ENCODE data around the gene MRFAP1L1.

The MRFAP1L1 gene

DNA sequence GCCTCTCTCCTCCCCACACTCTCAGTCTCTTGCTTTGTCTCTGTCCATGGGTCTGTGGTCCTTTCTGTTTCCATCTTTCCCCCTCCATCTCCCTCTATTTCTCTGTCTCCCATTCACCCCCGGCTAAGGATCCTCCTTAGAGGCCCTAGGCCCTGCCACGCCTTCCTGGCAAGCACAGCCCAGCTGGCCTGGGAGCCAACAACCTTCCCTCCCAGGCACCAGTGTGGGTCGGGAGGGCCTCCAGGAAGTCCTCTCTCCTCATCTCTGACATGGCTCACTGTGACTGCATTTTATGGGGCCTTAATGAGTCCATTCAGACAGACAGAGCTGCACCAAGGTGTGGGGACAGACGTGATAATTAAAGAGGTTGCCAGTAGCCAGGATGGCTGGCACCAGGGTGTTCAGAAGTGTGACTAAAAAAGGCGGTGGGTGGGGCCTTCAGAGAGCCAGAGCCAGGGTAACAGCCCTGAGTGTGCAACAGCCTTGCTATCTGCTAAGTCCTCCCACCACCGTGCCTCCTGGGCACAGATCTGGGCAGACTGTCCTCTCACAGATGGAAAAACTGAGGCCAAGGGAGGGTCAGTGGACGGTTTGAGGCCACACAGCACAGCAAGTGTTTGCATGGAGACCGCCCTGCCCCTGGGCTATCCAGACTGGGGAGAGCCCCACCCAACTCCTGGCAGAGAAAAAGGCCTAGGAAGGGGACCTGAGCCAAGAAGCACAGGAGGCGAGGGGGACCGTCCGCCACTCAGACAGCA is 37.8 kb upstream of the MRFAP1L1 start:
- Mint-ChIP-seq H3K4me3 (no peak overlapping the region), H3K4me1 (no peaks in the 10 kb centered on the region), H3K36me3 (no peaks in the 10 kb centered on the region), H3K27ac (no peak overlapping the region), H3K9me3 (no peaks in the 10 kb centered on the region), H3K27me3 (peaks cover 6% of the 10 kb centered on the region)
- DNase-seq (ENCODE audit: low spot score in 2 of 2) = no peak
- ATAC-seq (ENCODE audit: low read depth) = no peak

DNA sequence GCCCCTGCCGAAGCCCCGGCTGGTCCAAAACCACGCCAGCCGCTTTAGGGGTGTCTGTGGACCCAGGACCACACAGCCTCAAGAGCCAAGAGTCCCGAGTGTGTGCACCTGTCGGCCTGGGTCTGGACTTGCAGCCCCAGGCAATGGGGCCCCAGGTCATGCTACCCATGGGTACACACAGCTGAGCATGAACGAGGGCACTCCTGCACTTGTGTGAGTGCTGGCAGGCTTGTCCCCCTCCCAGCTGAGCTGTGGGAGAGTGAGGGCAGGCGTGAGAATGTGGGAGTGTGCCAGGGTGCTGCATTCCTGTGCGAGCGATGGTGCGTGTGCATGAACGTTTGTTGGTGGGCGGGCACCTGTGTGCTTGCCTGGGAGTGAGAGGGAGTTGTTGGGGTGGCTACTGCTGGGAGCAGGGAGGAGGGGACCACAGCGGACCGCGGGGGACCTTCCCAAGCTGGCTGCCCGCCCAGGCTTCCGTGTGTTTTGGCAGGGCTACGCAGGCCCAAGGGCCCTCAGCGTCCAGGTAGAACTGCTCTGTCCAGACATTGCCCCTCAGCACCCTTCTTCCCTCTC is 37.1 kb upstream of the MRFAP1L1 start:
- H3K36me3 Mint-ChIP-seq = no peaks in the 10 kb centered on the region
- no peak overlapping the region for H3K4me3 Mint-ChIP-seq
- ATAC-seq (ENCODE audit: low read depth) (no peak), DNase-seq (ENCODE audit: low spot score in 2 of 2) (no peak)
- H3K27me3 Mint-ChIP-seq = peaks cover 6% of the 10 kb centered on the region
- no peaks in the 10 kb centered on the region for H3K9me3 Mint-ChIP-seq
- no peaks in the 10 kb centered on the region for H3K4me1 Mint-ChIP-seq
- no peak overlapping the region for H3K27ac Mint-ChIP-seq

DNA sequence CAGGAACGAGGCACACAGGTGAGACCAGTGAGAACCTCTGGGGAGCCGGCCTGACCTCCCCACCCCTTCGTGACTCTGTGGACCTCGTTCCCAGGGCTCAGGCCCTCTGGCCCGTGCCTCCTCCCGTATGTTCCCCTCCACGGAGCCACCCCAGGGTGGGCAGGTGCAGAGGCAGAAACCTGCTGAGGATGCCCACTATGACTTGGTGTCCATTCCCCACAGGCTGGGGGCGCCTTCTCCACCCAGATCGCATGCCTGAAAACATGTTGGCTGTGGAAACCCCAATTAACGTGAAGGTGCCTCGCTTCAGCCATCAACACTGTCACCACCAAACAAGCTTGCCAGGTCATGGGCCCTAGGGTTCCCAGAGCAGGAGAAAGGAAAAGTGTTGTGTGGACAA is 33.3 kb upstream of the MRFAP1L1 start:
- DNase-seq (ENCODE audit: low spot score in 2 of 2) (no peak), ATAC-seq (ENCODE audit: low read depth) (no peak)
- Mint-ChIP-seq H3K9me3 (peaks cover 3% of the 10 kb centered on the region), H3K27ac (no peak overlapping the region), H3K27me3 (peaks cover 9% of the 10 kb centered on the region), H3K4me3 (no peak overlapping the region), H3K4me1 (no peaks in the 10 kb centered on the region), H3K36me3 (peaks cover 2% of the 10 kb centered on the region)

DNA sequence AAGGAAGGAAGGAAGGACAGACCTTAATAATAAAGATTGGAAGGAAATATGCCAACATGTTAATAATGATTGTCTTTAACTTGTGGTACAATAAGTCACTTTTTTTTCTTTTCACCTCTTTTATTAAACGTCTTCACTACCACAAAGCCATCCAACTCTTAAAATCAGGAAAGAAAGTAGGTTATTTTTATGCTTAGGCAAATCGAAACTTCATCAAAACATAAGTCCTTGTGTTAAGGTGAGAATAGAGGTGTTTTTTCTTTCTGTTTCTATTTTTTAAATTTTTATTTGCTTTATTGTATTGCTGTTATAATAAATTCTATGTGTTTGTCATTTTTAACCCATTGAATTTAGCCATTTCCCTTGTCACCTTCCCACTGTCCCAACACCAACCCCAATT is 32.8 kb upstream of the MRFAP1L1 start:
- Mint-ChIP-seq H3K4me3 (no peak overlapping the region), H3K36me3 (peaks cover 2% of the 10 kb centered on the region), H3K27ac (no peak overlapping the region), H3K9me3 (peaks cover 3% of the 10 kb centered on the region), H3K27me3 (peaks cover 10% of the 10 kb centered on the region), H3K4me1 (no peaks in the 10 kb centered on the region)
- DNase-seq (ENCODE audit: low spot score in 2 of 2) = no peak
- no peak for ATAC-seq (ENCODE audit: low read depth)

- Mint-ChIP-seq H3K4me3 (no peak overlapping the region), H3K9me3 (peaks cover 3% of the 10 kb centered on the region), H3K27ac (no peak overlapping the region), H3K4me1 (no peaks in the 10 kb centered on the region), H3K36me3 (peaks cover 2% of the 10 kb centered on the region), H3K27me3 (peaks cover 14% of the 10 kb centered on the region)
- ATAC-seq (ENCODE audit: low read depth) = no peak
- DNase-seq (ENCODE audit: low spot score in 2 of 2) = no peak
These were observed 30.7 kb upstream of the MRFAP1L1 start for GRCh38 chr4:6740347-6740746.

DNA sequence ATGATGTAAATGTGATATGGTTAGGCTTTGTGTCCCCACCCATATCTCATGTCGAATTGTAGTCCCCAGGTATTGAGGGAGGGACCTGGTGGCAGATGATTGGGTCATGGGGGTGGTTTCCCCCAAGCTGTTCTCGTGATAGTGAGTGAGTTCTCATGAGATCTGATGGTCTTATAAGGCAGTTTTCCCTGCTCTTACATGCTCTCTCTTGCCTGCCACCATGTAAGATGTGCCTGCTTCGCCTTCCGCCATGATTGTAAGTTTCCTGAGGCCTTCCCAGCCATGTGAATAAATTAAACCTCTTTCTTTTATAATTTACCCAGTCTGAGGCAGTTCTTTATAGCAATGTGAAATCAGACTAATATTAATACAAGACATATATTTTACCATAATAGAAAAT is 30.3 kb upstream of the MRFAP1L1 start:
- H3K9me3 Mint-ChIP-seq = peaks cover 3% of the 10 kb centered on the region
- H3K27ac Mint-ChIP-seq = no peak overlapping the region
- H3K27me3 Mint-ChIP-seq = peaks cover 13% of the 10 kb centered on the region
- ATAC-seq (ENCODE audit: low read depth) (no peak), DNase-seq (ENCODE audit: low spot score in 2 of 2) (no peak)
- no peak overlapping the region for H3K4me3 Mint-ChIP-seq
- H3K36me3 Mint-ChIP-seq = peaks cover 2% of the 10 kb centered on the region
- no peaks in the 10 kb centered on the region for H3K4me1 Mint-ChIP-seq

DNA sequence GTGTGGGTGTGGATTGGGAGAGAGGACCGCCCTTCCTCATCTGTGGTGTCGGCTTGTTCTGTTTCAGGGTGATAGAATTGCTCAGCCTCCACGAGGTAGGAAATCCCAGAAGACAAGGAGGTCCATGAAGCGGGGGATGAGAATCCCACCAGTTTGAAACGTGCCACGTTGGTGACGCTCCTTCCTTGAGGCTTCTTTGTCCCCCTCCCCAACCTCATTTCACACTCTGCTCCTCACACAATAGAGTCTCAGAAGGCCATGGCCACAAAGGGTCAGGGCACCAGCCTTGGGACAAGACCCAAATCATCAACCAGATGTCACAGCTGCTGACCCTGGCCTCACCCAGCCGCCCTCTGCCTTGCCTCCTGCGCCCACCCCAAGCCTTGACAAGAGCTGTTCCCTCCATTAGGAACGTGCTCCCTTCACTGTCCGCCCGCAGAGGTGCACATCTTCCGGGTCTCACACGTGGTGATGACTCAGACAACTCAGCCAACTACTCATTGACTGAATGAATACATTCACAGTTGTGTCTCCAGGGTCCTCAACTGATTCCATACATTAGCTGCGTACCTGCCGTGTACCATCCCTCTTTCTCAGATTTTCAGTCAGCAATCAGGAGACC is 24.6 kb upstream of the MRFAP1L1 start:
- Mint-ChIP-seq H3K27me3 (peaks cover 18% of the 10 kb centered on the region), H3K4me1 (no peaks in the 10 kb centered on the region), H3K36me3 (no peaks in the 10 kb centered on the region), H3K9me3 (no peaks in the 10 kb centered on the region), H3K4me3 (no peak overlapping the region), H3K27ac (no peak overlapping the region)
- ATAC-seq (ENCODE audit: low read depth) = no peak
- DNase-seq (ENCODE audit: low spot score in 2 of 2) = no peak

- Mint-ChIP-seq H3K9me3 (no peaks in the 10 kb centered on the region), H3K27me3 (peaks cover 18% of the 10 kb centered on the region), H3K36me3 (no peaks in the 10 kb centered on the region), H3K27ac (no peak overlapping the region), H3K4me3 (no peak overlapping the region), H3K4me1 (no peaks in the 10 kb centered on the region)
- no peak for ATAC-seq (ENCODE audit: low read depth)
- no peak for DNase-seq (ENCODE audit: low spot score in 2 of 2)
These were observed 23.9 kb upstream of the MRFAP1L1 start for GRCh38 chr4:6733358-6734164.

DNA sequence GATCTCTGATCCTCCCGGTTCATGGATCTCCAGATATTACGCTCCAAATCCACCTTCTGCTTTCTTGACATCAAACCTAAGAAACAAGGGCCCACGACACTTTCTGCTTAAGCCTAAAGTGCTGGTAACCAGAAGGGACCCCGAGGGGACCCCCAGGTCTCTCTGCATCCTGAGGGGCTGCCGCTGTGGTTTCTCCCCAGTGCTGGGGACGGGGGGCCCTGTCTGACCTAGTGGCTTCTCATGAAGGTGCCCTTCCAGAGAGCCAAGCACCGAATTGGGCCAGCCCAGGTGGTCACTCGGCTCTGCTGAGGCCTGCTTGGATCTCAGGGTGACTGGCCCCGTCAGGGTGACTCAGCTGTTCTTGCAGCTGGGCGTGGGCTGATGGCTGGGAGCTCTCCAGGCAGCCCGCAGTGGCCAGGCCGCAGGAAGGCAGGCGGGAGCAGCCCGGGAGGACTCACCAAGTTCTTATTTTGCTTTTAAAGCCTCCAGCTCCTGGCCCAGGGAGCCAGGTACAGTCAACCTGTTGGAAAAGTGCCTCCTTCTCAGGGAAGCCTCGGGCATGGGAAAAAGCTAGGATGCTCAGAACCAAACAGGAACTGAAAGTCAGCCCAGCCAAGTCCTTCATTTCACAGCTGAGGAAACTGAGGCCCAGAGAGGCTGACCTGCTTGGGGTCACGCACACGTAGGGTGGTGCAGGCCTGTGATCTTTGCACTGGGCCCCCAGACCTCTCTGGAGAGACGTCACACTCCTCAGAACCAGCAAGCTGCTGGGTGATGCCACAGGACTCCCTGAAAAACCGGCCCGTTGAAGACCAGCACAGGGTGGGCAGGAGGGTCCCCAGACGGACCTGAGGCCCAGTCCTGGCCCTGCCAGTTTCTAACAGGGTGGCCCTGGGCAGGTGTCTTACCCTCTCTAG is 23.0 kb upstream of the MRFAP1L1 start:
- Mint-ChIP-seq H3K4me1 (no peaks in the 10 kb centered on the region), H3K4me3 (no peak overlapping the region), H3K36me3 (no peaks in the 10 kb centered on the region), H3K27me3 (peaks cover 18% of the 10 kb centered on the region), H3K27ac (no peak overlapping the region), H3K9me3 (no peaks in the 10 kb centered on the region)
- ATAC-seq (ENCODE audit: low read depth) = no peak
- DNase-seq (ENCODE audit: low spot score in 2 of 2) = no peak

- no peak for ATAC-seq (ENCODE audit: low read depth)
- Mint-ChIP-seq H3K4me1 (no peaks in the 10 kb centered on the region), H3K36me3 (no peaks in the 10 kb centered on the region), H3K27ac (no peak overlapping the region), H3K4me3 (no peak overlapping the region), H3K27me3 (peaks cover 14% of the 10 kb centered on the region), H3K9me3 (no peaks in the 10 kb centered on the region)
- no peak for DNase-seq (ENCODE audit: low spot score in 2 of 2)
These were observed 22.1 kb upstream of the MRFAP1L1 start for GRCh38 chr4:6731780-6732179.

GRCh38 chr4:6731318-6731675 is 21.6 kb upstream of the MRFAP1L1 start:
- H3K9me3 Mint-ChIP-seq = no peaks in the 10 kb centered on the region
- H3K27ac Mint-ChIP-seq = no peak overlapping the region
- H3K4me3 Mint-ChIP-seq = no peak overlapping the region
- no peaks in the 10 kb centered on the region for H3K36me3 Mint-ChIP-seq
- ATAC-seq (ENCODE audit: low read depth) (no peak), DNase-seq (ENCODE audit: low spot score in 2 of 2) (no peak)
- H3K27me3 Mint-ChIP-seq = peaks cover 13% of the 10 kb centered on the region
- no peaks in the 10 kb centered on the region for H3K4me1 Mint-ChIP-seq

GRCh38 chr4:6730603-6731317 is 21.1 kb upstream of the MRFAP1L1 start:
- no peak overlapping the region for H3K27ac Mint-ChIP-seq
- peaks cover 13% of the 10 kb centered on the region for H3K27me3 Mint-ChIP-seq
- no peaks in the 10 kb centered on the region for H3K4me1 Mint-ChIP-seq
- no peaks in the 10 kb centered on the region for H3K36me3 Mint-ChIP-seq
- H3K4me3 Mint-ChIP-seq = no peak overlapping the region
- DNase-seq (ENCODE audit: low spot score in 2 of 2) = no peak
- ATAC-seq (ENCODE audit: low read depth) = no peak
- no peaks in the 10 kb centered on the region for H3K9me3 Mint-ChIP-seq

Data from memory B cell (primary cell).